GM12875 (cell line): ENCODE data around the gene HIVEP3.

Experiments used
- H3K4me3 ChIP-seq: one replicate; pipeline ENCODE4 v1.5.1; 2011; ENCODE audit warnings: low read depth, low read length, control low read depth
- CTCF ChIP-seq: IDR thresholded peaks from 2 replicates; pipeline ENCODE4 v1.5.1; 2011; ENCODE audit warnings: low read depth, mild to moderate bottlenecking, control low read depth, inconsistent platforms, low read length, moderate library complexity, borderline replicate concordance; ENCODE audit not compliant: insufficient read depth

Gene HIVEP3

GRCh38 chr1:41611068-41611931 is 307.4 kb downstream of the HIVEP3 start:
- TF ChIP-seq CTCF: no peak
- no peak overlapping the region for H3K4me3 ChIP-seq

- TF ChIP-seq CTCF: no peak
- no peak overlapping the region for H3K4me3 ChIP-seq
These were observed 308.4 kb downstream of the HIVEP3 start for GRCh38 chr1:41610361-41610760.

GRCh38 chr1:41609166-41609883 is 309.4 kb downstream of the HIVEP3 start:
- no peak overlapping the region for H3K4me3 ChIP-seq
- no peak for TF ChIP-seq CTCF

GRCh38 chr1:41608211-41608610 is 310.5 kb downstream of the HIVEP3 start:
- H3K4me3 ChIP-seq: no peak overlapping the region
- TF ChIP-seq CTCF: no peak

GRCh38 chr1:41607808-41608207 is 310.9 kb downstream of the HIVEP3 start:
- no peak for TF ChIP-seq CTCF
- H3K4me3 ChIP-seq: no peak overlapping the region

- H3K4me3 ChIP-seq: no peak overlapping the region
- TF ChIP-seq CTCF: no peak
These were observed 318.8 kb downstream of the HIVEP3 start for GRCh38 chr1:41599912-41600311.

- no peak overlapping the region for H3K4me3 ChIP-seq
- no peak for TF ChIP-seq CTCF
These were observed 320.4 kb downstream of the HIVEP3 start for GRCh38 chr1:41598325-41598724.
